GM12878 (cell line): ENCODE results near the gene CD52. TPM values are rescaled to one million over a fixed set of nuclear protein-coding genes. Genes with fewer than 3 reads are reported as not detected.
"Not testable (repeated sequence)": the region's sequence is repeated elsewhere in the genome, so short reads cannot be mapped to it uniquely, and the experiment has no call there.

Experiments used
- ATAC-seq: fragments of 200-7000 bp; cut with Tn5 transposase; 3 replicates; pipeline ENCODE4 v1.9.1; 2020; ENCODE audit warnings: mild to moderate bottlenecking, moderate library complexity
- BruUV-seq: library from RNA; stranded (reverse); fragments of 400-500 nt; replicated peaks from 2 replicates; lab custom pipeline; 2021; lab: Mats Ljungman, UMichigan
- CTCF ChIA-PET: fragments of 300-600 bp; sonication (Branson Sonifier 250); formaldehyde crosslinking; extraction: SDS; loops from one replicate; lab custom pipeline; 2021; ENCODE audit warnings: inconsistent platforms; lab: Yijun Ruan, JAX
- POLR2A ChIA-PET: fragments of 350-600 bp; formaldehyde crosslinking; extraction: SDS; loops from one replicate; lab custom pipeline; 2021; ENCODE audit warnings: inconsistent platforms; lab: Charles Lee
- RAD21 ChIA-PET: fragments of 300-600 bp; sonication (Branson Sonifier 250); formaldehyde crosslinking; loops from one replicate; lab custom pipeline; 2023; ENCODE audit warnings: antibody characterized with exemption; ENCODE audit not compliant: unreplicated experiment; lab: Charles Lee
- SMC1A ChIA-PET: fragments of 300-600 bp; sonication (Branson Sonifier 250); formaldehyde crosslinking; loops from one replicate; lab custom pipeline; 2023; ENCODE audit not compliant: unreplicated experiment, uncharacterized antibody; lab: Charles Lee
- DNase-seq: peaks from one replicate; pipeline ENCODE4 v3.0.0-alpha.2; 2011; ENCODE audit warnings: low read depth, low spot score
- FAIRE-seq: peaks from 3 replicates; lab custom pipeline; 2011; peaks lifted over from hg19 to GRCh38; lab: Jason Lieb, UNC
- H2AFZ ChIP-seq: 2 replicates; pipeline ENCODE4 v1.6.0; 2011; ENCODE audit warnings: low read depth, low read length, control low read depth; ENCODE audit not compliant: control insufficient read depth
- H3K27ac ChIP-seq: 2 replicates; pipeline ENCODE4 v1.5.1; 2011; ENCODE audit warnings: control low read depth; ENCODE audit not compliant: control insufficient read depth, insufficient read depth
- H3K27me3 ChIP-seq, 2 experiments: replicated peaks in 1 of 2; 2 replicates each; pipeline versions ENCODE4 v1.6.0 to v1.6.1; 2011; ENCODE audit warnings: low read length in 1 of 2; ENCODE audit not compliant: control insufficient read depth in 2 of 2, insufficient read depth in 2 of 2
- H3K36me3 ChIP-seq, 2 experiments: 2 replicates each; pipeline ENCODE4 v1.5.1; 2011; ENCODE audit warnings: low read length in 1 of 2; ENCODE audit not compliant: control insufficient read depth in 2 of 2, insufficient read depth in 2 of 2
- H3K4me1 ChIP-seq: 2 replicates; pipeline ENCODE4 v1.6.1; 2011; ENCODE audit warnings: mild to moderate bottlenecking, low read length, moderate library complexity, mixed read lengths; ENCODE audit not compliant: control insufficient read depth, insufficient read depth
- H3K4me2 ChIP-seq: 2 replicates; pipeline ENCODE4 v1.6.0; 2011; ENCODE audit warnings: control low read depth; ENCODE audit not compliant: control insufficient read depth, insufficient read depth
- H3K4me3 ChIP-seq: fragments of 200-600 bp; sonication (generic); 2 replicates; pipeline ENCODE4 v1.5.1; 2016
- H3K79me2 ChIP-seq: 2 replicates; pipeline ENCODE4 v1.6.0; 2011; ENCODE audit warnings: low read length; ENCODE audit not compliant: control insufficient read depth, insufficient read depth
- H3K9ac ChIP-seq: 2 replicates; pipeline ENCODE4 v1.8.0; 2011; ENCODE audit warnings: low read length, control low read depth, mixed read lengths; ENCODE audit not compliant: control insufficient read depth, insufficient read depth
- H3K9me3 ChIP-seq: replicated peaks from 3 replicates; pipeline ENCODE4 v1.5.1; 2011; ENCODE audit warnings: mild to moderate bottlenecking, low read length; ENCODE audit not compliant: control insufficient read depth, insufficient read depth
- H4K20me1 ChIP-seq: 2 replicates; pipeline ENCODE4 v1.6.0; 2011; ENCODE audit not compliant: control insufficient read depth, insufficient read depth
- MTA3 ChIP-seq: IDR thresholded peaks from 2 replicates; pipeline ENCODE4 v1.6.1; 2012; ENCODE audit warnings: low read length, inconsistent platforms, borderline replicate concordance
- SIX5 ChIP-seq: IDR thresholded peaks from 2 replicates; pipeline ENCODE4 v1.6.1; 2011; ENCODE audit warnings: mild to moderate bottlenecking, low read depth, low read length, moderate library complexity; ENCODE audit not compliant: severe bottlenecking
- WGBS: methylation state at CpG from one replicate; pipeline ENCODE4 v1.1.6; 2016; ENCODE audit warnings: low lambda C conversion rate; ENCODE audit not compliant: insufficient replicate concordance, insufficient coverage; ENCODE audit errors: missing lambda C conversion rate; 5-methylcytosine and 5-hydroxymethylcytosine counted together
- in situ Hi-C: fragments of 300-500 bp; cut with MboI; formaldehyde crosslinking; loops from 9 replicates; pipeline ENCODE4 v1.14.3; 2018; ENCODE audit warnings: mixed read lengths
- intact Hi-C: fragments of 100-400 bp; cut with micrococcal nuclease; formaldehyde crosslinking; loops from one replicate; pipeline ENCODE4 v1.14.2; 2022; ENCODE audit not compliant: unreplicated experiment
- polyA plus RNA-seq, 11 experiments: library from polyadenylated mRNA; depleted of rRNA in 4 of 11; unstranded in 6 of 11; stranded (reverse) in 5 of 11; fragments of >200 nt; fragmentation: Nextera tagmentation in 4 of 11; fragmentation: Illumina TruSeq in 1 of 11; extraction: Ambion mirVana in 4 of 11; extraction: Trizol in 1 of 11; gene quantifications; 1 replicate in 1 of 11; 2 replicates in 10 of 11; pipeline versions ENCODE4 v1.2.1 to v1.2.3, GENCODE V29; 2011 to 2016; ENCODE audit warnings: inconsistent platforms in 2 of 11, missing spikeins in 2 of 11, low read depth in 1 of 11
- total RNA-seq, 4 experiments: library from RNA; depleted of rRNA in 3 of 4; stranded (reverse); fragments of >200 nt in 3 of 4; fragmentation: Illumina TruSeq in 1 of 4; extraction: Trizol in 1 of 4; gene quantifications; 2 replicates each; pipeline versions ENCODE4 v1.2.1 to v1.2.3, GENCODE V29; 2013 to 2021

Gene CD52
- total and polyA plus RNA-seq, 10 of the 15 experiments (the other 5 are each of a cell fraction or from before 2014, with no cell fraction given): 237 to 2,736 (median 532) TPM

DNA sequence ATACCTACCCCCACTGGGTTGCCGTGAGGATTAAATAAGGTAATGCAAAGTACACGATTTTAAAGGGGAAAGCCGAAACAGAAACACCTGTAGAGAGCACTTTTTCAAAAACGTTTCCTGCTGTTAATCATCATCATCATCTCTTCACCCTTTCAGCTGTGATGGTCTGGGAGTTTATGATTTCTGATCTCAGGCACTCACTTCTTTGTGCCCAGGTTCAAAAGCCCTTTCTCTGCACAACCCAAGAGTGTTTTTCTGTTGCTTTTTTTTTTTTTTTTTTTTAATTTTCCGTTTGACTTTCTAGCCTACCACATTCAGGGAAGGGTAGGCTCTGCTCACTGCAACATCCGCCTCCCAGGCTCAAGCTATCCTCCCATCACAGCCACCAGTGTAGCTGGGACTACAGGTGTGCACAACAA, 10.4 kb upstream of the CD52 start:
- peak overlapping the region; percentile 73 for H3K4me3 ChIP-seq
- H3K27ac ChIP-seq: peak overlapping the region; percentile 94
- RAD21 ChIA-PET: interaction anchor here (0.7 to 3.9 kb wide), 6 partner anchors 8 to 25 kb away, joined by 3 to 27 read pairs (median 14); partner anchors contain the start of gene CD52
- H3K27me3 ChIP-seq: no peaks in the 10 kb centered on the region
- TF ChIP-seq SIX5 (no peak), MTA3 (0 out of 2 replicates have a peak, but pooled peaks have one; percentile 41)
- TF ChIP-seq, all 136 proteins: peak for 1
- H3K4me2 ChIP-seq: peak overlapping the region; percentile 98
- peaks cover 4% of the 10 kb centered on the region for H3K79me2 ChIP-seq
- POLR2A ChIA-PET: interaction anchor here (0.6 to 5.6 kb wide), 10 partner anchors 10 to 1261 kb away, joined by 3 to 58 read pairs (median 5); partner anchors contain the start of gene CD52
- H2AFZ ChIP-seq: peak overlapping the region; percentile 94
- no peaks in the 10 kb centered on the region for H4K20me1 ChIP-seq
- FAIRE-seq (peak; percentile 64), ATAC-seq (peak; percentile 8), DNase-seq (no peak)
- CTCF ChIA-PET: interaction anchor here (0.6 to 4.8 kb wide), 7 partner anchors 9 to 138 kb away, joined by 3 to 34 read pairs (median 6); partner anchors contain the start of gene ZNF593
- peaks cover 14% of the 10 kb centered on the region for H3K4me1 ChIP-seq
- no TSS peak for BruUV-seq
- no peaks in the 10 kb centered on the region for H3K9me3 ChIP-seq
- SMC1A ChIA-PET: interaction anchor here (0.6 to 3.0 kb wide), 5 partner anchors 10 to 102 kb away, joined by 3 to 40 read pairs (median 9); partner anchors contain the start of gene CD52
- WGBS: 4% methylated on average over 4 of the region's 6 CpGs
- peak overlapping the region; percentile 76 for H3K9ac ChIP-seq
- intact Hi-C loops (no loop called here), in situ Hi-C loops (no loop called here)
- H3K36me3 ChIP-seq: no peaks in the 10 kb centered on the region

- H3K4me3 ChIP-seq, H3K27ac ChIP-seq, FAIRE-seq, H3K36me3 ChIP-seq, ATAC-seq, H4K20me1 ChIP-seq, H2AFZ ChIP-seq, intact Hi-C loops, H3K27me3 ChIP-seq, BruUV-seq, in situ Hi-C loops, H3K9me3 ChIP-seq, DNase-seq, H3K9ac ChIP-seq, H3K79me2 ChIP-seq: not testable (repeated sequence)
- Histone ChIP-seq H3K4me1 (peaks cover 16% of the 10 kb centered on the region), H3K4me2 (peak overlapping the region; percentile 98; the same call in 1 of the 2 replicates)
- ChIA-PET CTCF (interaction anchor here (0.9 to 4.8 kb wide), 6 partner anchors 8 to 32 kb away, joined by 3 to 34 read pairs (median 7); no protein-coding TSS in a partner anchor), POLR2A (interaction anchor here (0.6 to 5.6 kb wide), 7 partner anchors 9 to 1262 kb away, joined by 4 to 58 read pairs (median 5); partner anchors contain the start of gene CD52), SMC1A (interaction anchor here (1.2 to 3.0 kb wide), 5 partner anchors 9 to 30 kb away, joined by 4 to 40 read pairs (median 9); partner anchors contain the start of gene CD52), RAD21 (interaction anchor here (1.4 to 3.9 kb wide), 6 partner anchors 10 to 26 kb away, joined by 3 to 27 read pairs (median 14); partner anchors contain the start of gene CD52)
- WGBS: 83% methylated on average over 18 of the region's 21 CpGs
These were observed 9.5 kb upstream of the CD52 start for GRCh38 chr1:26307966-26308899.
